H1 (cell line): Measurements from ENCODE around the gene ARHGEF16.

Experiments
- EZH2 ChIP-seq: fragments of 200-600 bp; sonication (generic); IDR thresholded peaks from 2 replicates; pipeline ENCODE4 v1.7.1; 2012; ENCODE audit warnings: low read depth, mild to moderate bottlenecking, moderate library complexity, low read length, inconsistent platforms; ENCODE audit not compliant: severe bottlenecking
- POLR2AphosphoS5 ChIP-seq: IDR thresholded peaks from 2 replicates; pipeline ENCODE4 v1.6.1; 2011; ENCODE audit warnings: low read depth, low read length
- TCF12 ChIP-seq: IDR thresholded peaks from 2 replicates; pipeline ENCODE4 v1.6.1; 2011; ENCODE audit warnings: low read depth, mild to moderate bottlenecking, low read length
- TF ChIP-seq, protein P1 (sequence below): IDR thresholded peaks from 2 replicates; pipeline ENCODE4 v1.6.1; 2011; ENCODE audit warnings: low read length, improper control_type of control experiment
- TF ChIP-seq, protein P2 (sequence below), 3 experiments: IDR thresholded peaks; 1 replicate in 2 of 3; 2 replicates in 1 of 3; pipeline versions ENCODE4 v1.5.1 to v1.6.1; 2011; ENCODE audit warnings: low read length in 3 of 3, mild to moderate bottlenecking in 3 of 3, inconsistent platforms in 2 of 3, low read depth in 1 of 3, moderate library complexity in 1 of 3; ENCODE audit not compliant: insufficient read depth in 1 of 3; ENCODE audit errors: control extremely low read depth in 1 of 3
- TF ChIP-seq, protein P3 (sequence below): IDR thresholded peaks from 2 replicates; pipeline ENCODE4 v1.6.1; 2011; ENCODE audit warnings: low read depth, mild to moderate bottlenecking, low read length; ENCODE audit not compliant: insufficient read depth

DNA sequence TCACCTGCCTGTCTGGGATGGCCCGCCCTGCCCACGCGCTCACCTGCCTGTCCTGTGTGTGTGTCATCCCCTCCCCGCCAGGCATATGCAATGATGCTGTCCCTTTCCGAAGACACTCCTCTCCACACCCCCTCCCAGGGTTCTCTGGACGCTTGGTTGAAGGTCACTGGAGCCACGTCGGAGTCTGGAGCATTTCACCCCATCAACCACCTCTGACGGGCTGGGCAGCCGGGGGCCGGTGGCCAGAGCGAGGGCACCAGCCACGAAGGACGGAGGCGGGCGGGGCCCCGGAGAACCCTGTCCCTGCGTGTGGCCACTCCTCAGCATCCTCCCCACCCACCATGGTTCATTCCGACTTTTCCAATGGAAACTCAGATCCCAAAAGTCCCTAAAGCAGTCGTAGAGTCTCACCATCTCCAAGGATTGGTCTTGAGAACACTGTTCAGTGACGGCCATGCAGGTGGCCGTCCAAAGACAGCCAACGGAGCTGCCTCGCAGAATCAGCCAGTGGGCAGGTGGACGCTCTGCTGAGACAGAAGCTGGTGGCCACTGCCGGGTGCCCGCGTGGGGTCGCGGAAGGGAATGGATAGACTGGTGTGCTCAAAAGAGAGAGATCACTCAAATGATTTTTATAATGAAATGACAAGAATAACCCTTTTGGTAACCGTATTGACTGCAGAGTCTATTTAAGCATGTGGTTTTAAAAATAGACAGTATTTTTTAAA, 20.7 kb upstream of the ARHGEF16 start:
- no peak for TF ChIP-seq POLR2AphosphoS5
- TF ChIP-seq EZH2, result no peak
- TF ChIP-seq, protein P1, sequence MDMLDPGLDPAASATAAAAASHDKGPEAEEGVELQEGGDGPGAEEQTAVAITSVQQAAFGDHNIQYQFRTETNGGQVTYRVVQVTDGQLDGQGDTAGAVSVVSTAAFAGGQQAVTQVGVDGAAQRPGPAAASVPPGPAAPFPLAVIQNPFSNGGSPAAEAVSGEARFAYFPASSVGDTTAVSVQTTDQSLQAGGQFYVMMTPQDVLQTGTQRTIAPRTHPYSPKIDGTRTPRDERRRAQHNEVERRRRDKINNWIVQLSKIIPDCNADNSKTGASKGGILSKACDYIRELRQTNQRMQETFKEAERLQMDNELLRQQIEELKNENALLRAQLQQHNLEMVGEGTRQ, result no peak
- TF ChIP-seq, protein P2, sequence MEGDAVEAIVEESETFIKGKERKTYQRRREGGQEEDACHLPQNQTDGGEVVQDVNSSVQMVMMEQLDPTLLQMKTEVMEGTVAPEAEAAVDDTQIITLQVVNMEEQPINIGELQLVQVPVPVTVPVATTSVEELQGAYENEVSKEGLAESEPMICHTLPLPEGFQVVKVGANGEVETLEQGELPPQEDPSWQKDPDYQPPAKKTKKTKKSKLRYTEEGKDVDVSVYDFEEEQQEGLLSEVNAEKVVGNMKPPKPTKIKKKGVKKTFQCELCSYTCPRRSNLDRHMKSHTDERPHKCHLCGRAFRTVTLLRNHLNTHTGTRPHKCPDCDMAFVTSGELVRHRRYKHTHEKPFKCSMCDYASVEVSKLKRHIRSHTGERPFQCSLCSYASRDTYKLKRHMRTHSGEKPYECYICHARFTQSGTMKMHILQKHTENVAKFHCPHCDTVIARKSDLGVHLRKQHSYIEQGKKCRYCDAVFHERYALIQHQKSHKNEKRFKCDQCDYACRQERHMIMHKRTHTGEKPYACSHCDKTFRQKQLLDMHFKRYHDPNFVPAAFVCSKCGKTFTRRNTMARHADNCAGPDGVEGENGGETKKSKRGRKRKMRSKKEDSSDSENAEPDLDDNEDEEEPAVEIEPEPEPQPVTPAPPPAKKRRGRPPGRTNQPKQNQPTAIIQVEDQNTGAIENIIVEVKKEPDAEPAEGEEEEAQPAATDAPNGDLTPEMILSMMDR (IDR thresholded peaks at IDR 0.05; ENCODE audit: control extremely low read depth in 1 of 3, insufficient read depth in 1 of 3, low read depth in 1 of 3, low read length in 3 of 3), result no peak
- TF ChIP-seq, protein P3, sequence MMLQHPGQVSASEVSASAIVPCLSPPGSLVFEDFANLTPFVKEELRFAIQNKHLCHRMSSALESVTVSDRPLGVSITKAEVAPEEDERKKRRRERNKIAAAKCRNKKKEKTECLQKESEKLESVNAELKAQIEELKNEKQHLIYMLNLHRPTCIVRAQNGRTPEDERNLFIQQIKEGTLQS, result no peak
- TF ChIP-seq TCF12, result no peak
